ENCODE data around the gene RPS16.

RPS16 gene

DNA sequence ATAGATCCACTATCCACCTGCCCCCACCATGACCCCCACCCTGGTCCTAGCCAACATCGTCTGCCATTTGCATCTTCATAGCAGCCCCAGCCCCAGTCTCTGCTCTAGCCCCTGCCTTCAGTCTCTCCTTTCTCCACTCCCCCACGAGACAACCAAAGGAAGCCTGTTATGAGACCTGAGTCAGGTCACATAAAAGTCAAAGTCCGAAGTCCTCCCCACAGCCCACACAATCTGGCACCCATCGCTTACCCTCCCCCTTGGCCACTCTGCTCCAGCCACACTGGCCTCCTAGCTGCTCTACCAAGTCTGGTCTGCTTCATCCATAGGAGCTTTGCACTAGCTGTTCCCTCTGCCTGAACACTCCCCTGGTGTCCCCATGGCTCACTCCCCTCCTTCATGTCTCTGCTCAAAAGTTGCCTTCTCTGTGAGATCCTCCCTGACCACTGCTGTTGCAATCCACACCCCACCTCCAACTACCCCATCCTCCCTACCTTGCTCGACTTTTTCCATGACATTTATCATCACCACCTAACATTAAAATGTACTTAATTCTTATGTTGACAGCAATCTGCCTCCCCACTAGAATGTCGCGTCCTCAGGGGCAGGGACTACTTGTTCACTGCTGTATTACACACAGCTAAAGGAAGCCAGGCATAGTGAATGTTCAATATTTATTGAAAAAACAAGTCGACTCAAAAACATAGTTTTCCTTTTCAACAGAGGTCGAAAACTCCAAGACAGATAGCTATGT is 24.5 kb downstream of the RPS16 start (continued):
- TF ChIP-seq, protein P1, sequence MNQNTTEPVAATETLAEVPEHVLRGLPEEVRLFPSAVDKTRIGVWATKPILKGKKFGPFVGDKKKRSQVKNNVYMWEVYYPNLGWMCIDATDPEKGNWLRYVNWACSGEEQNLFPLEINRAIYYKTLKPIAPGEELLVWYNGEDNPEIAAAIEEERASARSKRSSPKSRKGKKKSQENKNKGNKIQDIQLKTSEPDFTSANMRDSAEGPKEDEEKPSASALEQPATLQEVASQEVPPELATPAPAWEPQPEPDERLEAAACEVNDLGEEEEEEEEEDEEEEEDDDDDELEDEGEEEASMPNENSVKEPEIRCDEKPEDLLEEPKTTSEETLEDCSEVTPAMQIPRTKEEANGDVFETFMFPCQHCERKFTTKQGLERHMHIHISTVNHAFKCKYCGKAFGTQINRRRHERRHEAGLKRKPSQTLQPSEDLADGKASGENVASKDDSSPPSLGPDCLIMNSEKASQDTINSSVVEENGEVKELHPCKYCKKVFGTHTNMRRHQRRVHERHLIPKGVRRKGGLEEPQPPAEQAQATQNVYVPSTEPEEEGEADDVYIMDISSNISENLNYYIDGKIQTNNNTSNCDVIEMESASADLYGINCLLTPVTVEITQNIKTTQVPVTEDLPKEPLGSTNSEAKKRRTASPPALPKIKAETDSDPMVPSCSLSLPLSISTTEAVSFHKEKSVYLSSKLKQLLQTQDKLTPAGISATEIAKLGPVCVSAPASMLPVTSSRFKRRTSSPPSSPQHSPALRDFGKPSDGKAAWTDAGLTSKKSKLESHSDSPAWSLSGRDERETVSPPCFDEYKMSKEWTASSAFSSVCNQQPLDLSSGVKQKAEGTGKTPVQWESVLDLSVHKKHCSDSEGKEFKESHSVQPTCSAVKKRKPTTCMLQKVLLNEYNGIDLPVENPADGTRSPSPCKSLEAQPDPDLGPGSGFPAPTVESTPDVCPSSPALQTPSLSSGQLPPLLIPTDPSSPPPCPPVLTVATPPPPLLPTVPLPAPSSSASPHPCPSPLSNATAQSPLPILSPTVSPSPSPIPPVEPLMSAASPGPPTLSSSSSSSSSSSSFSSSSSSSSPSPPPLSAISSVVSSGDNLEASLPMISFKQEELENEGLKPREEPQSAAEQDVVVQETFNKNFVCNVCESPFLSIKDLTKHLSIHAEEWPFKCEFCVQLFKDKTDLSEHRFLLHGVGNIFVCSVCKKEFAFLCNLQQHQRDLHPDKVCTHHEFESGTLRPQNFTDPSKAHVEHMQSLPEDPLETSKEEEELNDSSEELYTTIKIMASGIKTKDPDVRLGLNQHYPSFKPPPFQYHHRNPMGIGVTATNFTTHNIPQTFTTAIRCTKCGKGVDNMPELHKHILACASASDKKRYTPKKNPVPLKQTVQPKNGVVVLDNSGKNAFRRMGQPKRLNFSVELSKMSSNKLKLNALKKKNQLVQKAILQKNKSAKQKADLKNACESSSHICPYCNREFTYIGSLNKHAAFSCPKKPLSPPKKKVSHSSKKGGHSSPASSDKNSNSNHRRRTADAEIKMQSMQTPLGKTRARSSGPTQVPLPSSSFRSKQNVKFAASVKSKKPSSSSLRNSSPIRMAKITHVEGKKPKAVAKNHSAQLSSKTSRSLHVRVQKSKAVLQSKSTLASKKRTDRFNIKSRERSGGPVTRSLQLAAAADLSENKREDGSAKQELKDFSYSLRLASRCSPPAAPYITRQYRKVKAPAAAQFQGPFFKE (tag by site-specific recombination; IDR thresholded peaks at IDR 0.05; ENCODE audit: borderline replicate concordance), result 0 out of 2 replicates have a peak, but pooled peaks have one; percentile 31
- TF ChIP-seq ZNF394 (tag by site-specific recombination; IDR thresholded peaks at IDR 0.05; ENCODE audit: borderline replicate concordance), result no peak
- TF ChIP-seq, protein P2, sequence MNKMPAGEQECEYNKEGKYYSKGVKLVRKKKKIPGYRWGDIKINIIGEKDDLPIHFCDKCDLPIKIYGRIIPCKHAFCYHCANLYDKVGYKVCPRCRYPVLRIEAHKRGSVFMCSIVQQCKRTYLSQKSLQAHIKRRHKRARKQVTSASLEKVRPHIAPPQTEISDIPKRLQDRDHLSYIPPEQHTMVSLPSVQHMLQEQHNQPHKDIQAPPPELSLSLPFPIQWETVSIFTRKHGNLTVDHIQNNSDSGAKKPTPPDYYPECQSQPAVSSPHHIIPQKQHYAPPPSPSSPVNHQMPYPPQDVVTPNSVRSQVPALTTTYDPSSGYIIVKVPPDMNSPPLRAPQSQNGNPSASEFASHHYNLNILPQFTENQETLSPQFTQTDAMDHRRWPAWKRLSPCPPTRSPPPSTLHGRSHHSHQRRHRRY (tag by site-specific recombination; IDR thresholded peaks at IDR 0.05), result peak; percentile 25; the same call in 1 of the 2 replicates
- TF ChIP-seq ZNF341 (tag by site-specific recombination; IDR thresholded peaks at IDR 0.05; ENCODE audit: low read depth), result peak; percentile 98
- 0 out of 2 replicates have a peak, but pooled peaks have one; percentile 38 for TF ChIP-seq ZNF155 (tag by site-specific recombination; IDR thresholded peaks at IDR 0.05)
- peak; percentile 9; the same call in 1 of the 2 replicates for TF ChIP-seq PRDM1 (tag by site-specific recombination; IDR thresholded peaks at IDR 0.05)
- TF ChIP-seq, protein P3, sequence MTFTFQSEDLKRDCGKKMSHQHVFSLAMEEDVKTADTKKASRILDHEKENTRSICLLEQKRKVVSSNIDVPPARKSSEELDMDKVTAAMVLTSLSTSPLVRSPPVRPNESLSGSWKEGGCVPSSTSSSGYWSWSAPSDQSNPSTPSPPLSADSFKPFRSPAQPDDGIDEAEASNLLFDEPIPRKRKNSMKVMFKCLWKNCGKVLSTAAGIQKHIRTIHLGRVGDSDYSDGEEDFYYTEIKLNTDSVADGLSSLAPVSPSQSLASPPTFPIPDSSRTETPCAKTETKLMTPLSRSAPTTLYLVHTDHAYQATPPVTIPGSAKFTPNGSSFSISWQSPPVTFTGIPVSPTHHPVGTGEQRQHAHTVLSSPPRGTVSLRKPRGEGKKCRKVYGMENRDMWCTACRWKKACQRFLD (tag by site-specific recombination; IDR thresholded peaks at IDR 0.05), result no peak
- TF ChIP-seq, protein P4, sequence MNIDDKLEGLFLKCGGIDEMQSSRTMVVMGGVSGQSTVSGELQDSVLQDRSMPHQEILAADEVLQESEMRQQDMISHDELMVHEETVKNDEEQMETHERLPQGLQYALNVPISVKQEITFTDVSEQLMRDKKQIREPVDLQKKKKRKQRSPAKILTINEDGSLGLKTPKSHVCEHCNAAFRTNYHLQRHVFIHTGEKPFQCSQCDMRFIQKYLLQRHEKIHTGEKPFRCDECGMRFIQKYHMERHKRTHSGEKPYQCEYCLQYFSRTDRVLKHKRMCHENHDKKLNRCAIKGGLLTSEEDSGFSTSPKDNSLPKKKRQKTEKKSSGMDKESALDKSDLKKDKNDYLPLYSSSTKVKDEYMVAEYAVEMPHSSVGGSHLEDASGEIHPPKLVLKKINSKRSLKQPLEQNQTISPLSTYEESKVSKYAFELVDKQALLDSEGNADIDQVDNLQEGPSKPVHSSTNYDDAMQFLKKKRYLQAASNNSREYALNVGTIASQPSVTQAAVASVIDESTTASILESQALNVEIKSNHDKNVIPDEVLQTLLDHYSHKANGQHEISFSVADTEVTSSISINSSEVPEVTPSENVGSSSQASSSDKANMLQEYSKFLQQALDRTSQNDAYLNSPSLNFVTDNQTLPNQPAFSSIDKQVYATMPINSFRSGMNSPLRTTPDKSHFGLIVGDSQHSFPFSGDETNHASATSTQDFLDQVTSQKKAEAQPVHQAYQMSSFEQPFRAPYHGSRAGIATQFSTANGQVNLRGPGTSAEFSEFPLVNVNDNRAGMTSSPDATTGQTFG (tag by site-specific recombination; IDR thresholded peaks at IDR 0.05; ENCODE audit: borderline replicate concordance), result peak; percentile 76; the same call in 1 of the 2 replicates
- TF ChIP-seq ZFHX2 (tag by site-specific recombination; conservative IDR thresholded peaks at IDR 0.05), result peak; percentile 65
- TF ChIP-seq ZBTB20 (tag by site-specific recombination; IDR thresholded peaks at IDR 0.05), result 0 out of 2 replicates have a peak, but pooled peaks have one; percentile 92
- 0 out of 2 replicates have a peak, but pooled peaks have one; percentile 20 for TF ChIP-seq KLF9 (tag by site-specific recombination; IDR thresholded peaks at IDR 0.05; ENCODE audit: low read depth)
- no peak for TF ChIP-seq ZNF223 (tag by site-specific recombination; IDR thresholded peaks at IDR 0.05)
- TF ChIP-seq ZBTB7A (tag by site-specific recombination; IDR thresholded peaks at IDR 0.05; ENCODE audit: low read depth), result 0 out of 2 replicates have a peak, but pooled peaks have one; percentile 5
- no peak for TF ChIP-seq ZNF214 (tag by site-specific recombination; IDR thresholded peaks at IDR 0.05; ENCODE audit: borderline replicate concordance)
- TF ChIP-seq GLIS2 (tag by site-specific recombination; IDR thresholded peaks at IDR 0.05), result peak; percentile 64
- TF ChIP-seq ZNF747 (tag by site-specific recombination; IDR thresholded peaks at IDR 0.05), result no peak
- TF ChIP-seq, protein P5, sequence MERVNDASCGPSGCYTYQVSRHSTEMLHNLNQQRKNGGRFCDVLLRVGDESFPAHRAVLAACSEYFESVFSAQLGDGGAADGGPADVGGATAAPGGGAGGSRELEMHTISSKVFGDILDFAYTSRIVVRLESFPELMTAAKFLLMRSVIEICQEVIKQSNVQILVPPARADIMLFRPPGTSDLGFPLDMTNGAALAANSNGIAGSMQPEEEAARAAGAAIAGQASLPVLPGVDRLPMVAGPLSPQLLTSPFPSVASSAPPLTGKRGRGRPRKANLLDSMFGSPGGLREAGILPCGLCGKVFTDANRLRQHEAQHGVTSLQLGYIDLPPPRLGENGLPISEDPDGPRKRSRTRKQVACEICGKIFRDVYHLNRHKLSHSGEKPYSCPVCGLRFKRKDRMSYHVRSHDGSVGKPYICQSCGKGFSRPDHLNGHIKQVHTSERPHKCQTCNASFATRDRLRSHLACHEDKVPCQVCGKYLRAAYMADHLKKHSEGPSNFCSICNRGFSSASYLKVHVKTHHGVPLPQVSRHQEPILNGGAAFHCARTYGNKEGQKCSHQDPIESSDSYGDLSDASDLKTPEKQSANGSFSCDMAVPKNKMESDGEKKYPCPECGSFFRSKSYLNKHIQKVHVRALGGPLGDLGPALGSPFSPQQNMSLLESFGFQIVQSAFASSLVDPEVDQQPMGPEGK (tag by site-specific recombination; IDR thresholded peaks at IDR 0.05), result peak; percentile 62
- TF ChIP-seq, protein P6, sequence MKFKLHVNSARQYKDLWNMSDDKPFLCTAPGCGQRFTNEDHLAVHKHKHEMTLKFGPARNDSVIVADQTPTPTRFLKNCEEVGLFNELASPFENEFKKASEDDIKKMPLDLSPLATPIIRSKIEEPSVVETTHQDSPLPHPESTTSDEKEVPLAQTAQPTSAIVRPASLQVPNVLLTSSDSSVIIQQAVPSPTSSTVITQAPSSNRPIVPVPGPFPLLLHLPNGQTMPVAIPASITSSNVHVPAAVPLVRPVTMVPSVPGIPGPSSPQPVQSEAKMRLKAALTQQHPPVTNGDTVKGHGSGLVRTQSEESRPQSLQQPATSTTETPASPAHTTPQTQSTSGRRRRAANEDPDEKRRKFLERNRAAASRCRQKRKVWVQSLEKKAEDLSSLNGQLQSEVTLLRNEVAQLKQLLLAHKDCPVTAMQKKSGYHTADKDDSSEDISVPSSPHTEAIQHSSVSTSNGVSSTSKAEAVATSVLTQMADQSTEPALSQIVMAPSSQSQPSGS (tag by site-specific recombination; IDR thresholded peaks at IDR 0.05; ENCODE audit: low read depth), result no peak
- peak; percentile 89 for TF ChIP-seq ZNF335 (tag by site-specific recombination; conservative IDR thresholded peaks at IDR 0.05)
- TF ChIP-seq EGR2 (tag by site-specific recombination; IDR thresholded peaks at IDR 0.05; ENCODE audit: low read depth), result peak; percentile 62
- TF ChIP-seq ZBTB17 (tag by site-specific recombination; IDR thresholded peaks at IDR 0.05), result no peak
- TF ChIP-seq ZNF248 (tag by site-specific recombination; IDR thresholded peaks at IDR 0.05), result 0 out of 2 replicates have a peak, but pooled peaks have one; percentile 34
- TF ChIP-seq RBAK (tag by site-specific recombination; IDR thresholded peaks at IDR 0.05), result 0 out of 2 replicates have a peak, but pooled peaks have one; percentile 7
